Erythroblast (primary cell): ENCODE measurements around the gene ADCK1.

Experiments
- GATA1 ChIP-seq: IDR thresholded peaks from 2 replicates; pipeline ENCODE4 v1.6.1; 2011; ENCODE audit warnings: low read depth, mild to moderate bottlenecking, control low read depth, low read length, moderate library complexity
- POLR2A ChIP-seq: IDR thresholded peaks from 2 replicates; pipeline ENCODE4 v1.6.1; 2011; ENCODE audit warnings: mild to moderate bottlenecking, low read length

- TF ChIP-seq POLR2A (no peak), GATA1 (no peak)
These were observed 61.3 kb downstream of the ADCK1 start for GRCh38 chr14:77861201-77861600.
